Tibial artery (tissue), 4 donors: ENCODE measurements around the gene ARFGEF3.

Experiments
- DNase-seq, 2 donors: peaks; one replicate each; pipeline ENCODE4 v3.0.0-alpha.2; 2019
- H3K27ac ChIP-seq, 2 donors: fragments of 200-600 bp; sonication (generic) in 1 of 2; 1 replicate in 1 of 2; 2 replicates in 1 of 2; pipeline ENCODE4 v1.5.1; 2018 to 2019; ENCODE audit warnings: mild to moderate bottlenecking in 1 of 2
- H3K27me3 ChIP-seq, 2 donors: fragments of 200-600 bp; sonication (generic) in 1 of 2; one replicate each; pipeline versions ENCODE4 v1.5.1 to v1.6.0; 2016 to 2019
- H3K36me3 ChIP-seq, 3 donors: fragments of 200-600 bp; sonication (generic) in 2 of 3; one replicate each; pipeline ENCODE4 v1.5.1; 2016 to 2019; ENCODE audit warnings: mild to moderate bottlenecking in 2 of 3
- H3K4me1 ChIP-seq, 4 donors: fragments of 200-600 bp; sonication (generic) in 2 of 4; 1 replicate in 3 of 4; 2 replicates in 1 of 4; pipeline ENCODE4 v1.5.1; 2016 to 2019
- H3K4me3 ChIP-seq, 2 donors: fragments of 200-600 bp; sonication (generic) in 1 of 2; 1 replicate in 1 of 2; 2 replicates in 1 of 2; pipeline ENCODE4 v1.5.1; 2018 to 2019; ENCODE audit warnings: mild to moderate bottlenecking in 2 of 2
- H3K9me3 ChIP-seq, 3 donors: fragments of 200-600 bp; sonication (generic) in 1 of 3; one replicate each; pipeline ENCODE4 v1.5.1; 2016 to 2019
- CTCF ChIP-seq, 2 experiments: fragments of 200-600 bp in 1 of 2; fragments of 450-650 bp in 1 of 2; IDR thresholded peaks; one replicate each; pipeline ENCODE4 v1.5.1; 2017 to 2019; ENCODE audit warnings: antibody characterized with exemption in 2 of 2, mild to moderate bottlenecking in 1 of 2, moderate library complexity in 1 of 2
- intact Hi-C: fragments of 100-400 bp; cut with DNase I; formaldehyde crosslinking; loops from one replicate; pipeline ENCODE4 v1.15.0; 2023; ENCODE audit warnings: low total_unique reads

The ARFGEF3 gene

GRCh38 chr6:138334000-138334399 lies 172.3 kb downstream of the ARFGEF3 start:
- no peaks in the 10 kb centered on the region for H3K4me1 ChIP-seq
- peaks cover 0 to 11% (median 0%) of the 10 kb centered on the region in 3 donors for H3K36me3 ChIP-seq
- intact Hi-C loops = no loop called here
- no peak overlapping the region for H3K4me3 ChIP-seq
- DNase-seq = no peak
- H3K27ac ChIP-seq = no peak overlapping the region
- no peaks in the 10 kb centered on the region for H3K27me3 ChIP-seq
- H3K9me3 ChIP-seq = no peaks in the 10 kb centered on the region
- TF ChIP-seq CTCF (IDR thresholded peaks at IDR 0.05) = no peak

GRCh38 chr6:138334963-138335362 lies 173.2 kb downstream of the ARFGEF3 start:
- H3K36me3 ChIP-seq = peaks cover 0 to 11% (median 0%) of the 10 kb centered on the region in 3 donors
- no peak overlapping the region for H3K4me3 ChIP-seq
- DNase-seq = no peak
- H3K4me1 ChIP-seq = no peaks in the 10 kb centered on the region
- intact Hi-C loops = no loop called here
- H3K27me3 ChIP-seq = no peaks in the 10 kb centered on the region
- TF ChIP-seq CTCF (IDR thresholded peaks at IDR 0.05) = no peak
- H3K27ac ChIP-seq = no peak overlapping the region
- H3K9me3 ChIP-seq = no peaks in the 10 kb centered on the region

GRCh38 chr6:138336221-138336620 lies 174.5 kb downstream of the ARFGEF3 start:
- no peak overlapping the region for H3K27ac ChIP-seq
- DNase-seq = no peak
- no peaks in the 10 kb centered on the region for H3K27me3 ChIP-seq
- H3K9me3 ChIP-seq = no peaks in the 10 kb centered on the region
- no peak overlapping the region for H3K4me3 ChIP-seq
- no peak for TF ChIP-seq CTCF (IDR thresholded peaks at IDR 0.05)
- peaks cover 0 to 11% (median 0%) of the 10 kb centered on the region in 3 donors for H3K36me3 ChIP-seq
- intact Hi-C loops = no loop called here
- no peaks in the 10 kb centered on the region for H3K4me1 ChIP-seq

- H3K27ac ChIP-seq = no peak overlapping the region
- no peak for TF ChIP-seq CTCF (IDR thresholded peaks at IDR 0.05)
- intact Hi-C loops = no loop called here
- H3K27me3 ChIP-seq = no peaks in the 10 kb centered on the region
- no peaks in the 10 kb centered on the region for H3K9me3 ChIP-seq
- H3K4me1 ChIP-seq = no peaks in the 10 kb centered on the region
- peaks cover 0 to 11% (median 0%) of the 10 kb centered on the region in 3 donors for H3K36me3 ChIP-seq
- H3K4me3 ChIP-seq = no peak overlapping the region
- DNase-seq = no peak
Measured at GRCh38 chr6:138337076-138337475, 175.3 kb downstream of the ARFGEF3 start.

- DNase-seq = no peak
- Histone ChIP-seq H3K4me1 (no peaks in the 10 kb centered on the region), H3K4me3 (no peak overlapping the region), H3K27ac (no peak overlapping the region), H3K9me3 (no peaks in the 10 kb centered on the region), H3K27me3 (no peaks in the 10 kb centered on the region), H3K36me3 (peaks cover 0 to 11% (median 0%) of the 10 kb centered on the region in 3 donors)
- TF ChIP-seq CTCF (IDR thresholded peaks at IDR 0.05) = no peak
- intact Hi-C loops = no loop called here
Measured at GRCh38 chr6:138339024-138339423, 177.3 kb downstream of the ARFGEF3 start.

- Histone ChIP-seq H3K27me3 (no peaks in the 10 kb centered on the region), H3K4me3 (no peak overlapping the region), H3K27ac (no peak overlapping the region), H3K4me1 (no peaks in the 10 kb centered on the region), H3K9me3 (no peaks in the 10 kb centered on the region), H3K36me3 (no peaks in the 10 kb centered on the region)
- intact Hi-C loops = no loop called here
- no peak for DNase-seq
- no peak for TF ChIP-seq CTCF (IDR thresholded peaks at IDR 0.05)
Measured at GRCh38 chr6:138341176-138341575, 179.4 kb downstream of the ARFGEF3 start.
